GM18870 (cell line): ENCODE results near the gene KBTBD12.

Source experiments
- ATAC-seq: cut with Tn5 transposase; IDR thresholded peaks from one replicate; pipeline ENCODE4 v1.9.1; 2021; ENCODE audit warnings: moderate library complexity; ENCODE audit not compliant: unreplicated experiment

Gene KBTBD12

GRCh38 chr3:127949446-127950055, 34.5 kb downstream of the KBTBD12 start:
- no peak for ATAC-seq

GRCh38 chr3:127951276-127951675, 36.2 kb downstream of the KBTBD12 start:
- no peak for ATAC-seq

DNA sequence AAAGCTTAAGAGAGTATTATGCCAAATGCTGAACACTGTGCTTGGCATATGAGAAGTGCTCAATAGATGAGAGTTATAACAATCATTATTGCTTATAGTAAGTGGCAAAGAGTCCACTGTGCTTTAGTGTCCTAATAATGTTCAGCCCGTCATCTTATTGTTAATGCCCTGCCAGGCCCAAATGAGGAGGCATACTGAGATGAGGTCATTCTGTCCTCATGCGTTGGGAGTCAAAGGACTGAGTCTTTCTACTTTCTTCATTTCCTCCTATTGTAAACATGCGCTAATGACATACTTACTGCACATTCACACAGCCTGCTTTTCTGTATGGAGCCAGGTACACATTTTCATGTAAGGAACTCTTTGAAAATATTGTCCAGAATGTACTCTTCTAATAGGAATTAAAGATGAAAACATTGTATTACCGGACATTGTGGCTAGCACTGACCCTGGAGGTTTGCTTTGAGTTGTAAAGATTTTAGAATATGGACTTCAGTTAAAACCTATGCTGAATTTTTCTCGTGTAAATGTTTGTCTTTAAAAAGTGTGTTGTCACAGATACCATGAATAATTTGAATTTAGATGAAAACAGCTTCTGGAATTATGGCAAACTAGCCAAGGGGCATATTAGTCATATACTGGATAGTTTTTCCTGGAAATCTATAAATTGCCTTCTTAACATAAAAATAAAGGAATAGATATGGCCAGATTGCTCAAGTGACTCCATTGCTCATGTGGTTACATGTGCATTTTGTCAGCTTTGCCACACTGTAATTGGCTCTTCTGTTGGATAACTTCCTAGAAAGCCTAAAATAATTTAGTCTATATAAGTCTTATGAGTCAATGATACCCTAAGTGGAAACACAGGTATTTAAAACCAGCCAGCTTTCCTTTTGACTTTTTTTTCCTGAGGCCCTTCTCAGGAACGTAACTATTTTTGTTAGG, 38.3 kb downstream of the KBTBD12 start:
- no peak for ATAC-seq

- ATAC-seq = no peak
Observed at GRCh38 chr3:127954640-127955039, 39.6 kb downstream of the KBTBD12 start.

GRCh38 chr3:127955728-127956127, 40.7 kb downstream of the KBTBD12 start:
- no peak for ATAC-seq

DNA sequence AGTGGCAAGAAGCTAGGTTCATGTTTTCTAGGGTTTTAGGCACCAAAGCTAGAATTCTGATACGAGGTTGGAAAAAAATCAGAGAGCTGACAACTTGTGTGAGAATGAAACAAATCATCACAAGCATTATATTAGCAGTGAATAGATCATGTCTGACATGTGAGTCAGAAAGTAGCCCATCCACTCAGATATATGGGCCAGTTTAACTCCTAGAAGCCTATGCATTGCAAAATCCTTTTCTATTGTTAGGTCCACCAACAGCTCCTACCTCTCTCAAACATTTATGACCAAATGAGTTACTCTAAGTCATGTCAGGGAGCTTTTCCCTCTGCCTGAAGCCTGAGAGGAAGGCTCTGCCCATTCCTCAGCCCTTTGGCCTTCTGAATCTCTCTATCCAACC, 44.0 kb downstream of the KBTBD12 start:
- no peak for ATAC-seq

DNA sequence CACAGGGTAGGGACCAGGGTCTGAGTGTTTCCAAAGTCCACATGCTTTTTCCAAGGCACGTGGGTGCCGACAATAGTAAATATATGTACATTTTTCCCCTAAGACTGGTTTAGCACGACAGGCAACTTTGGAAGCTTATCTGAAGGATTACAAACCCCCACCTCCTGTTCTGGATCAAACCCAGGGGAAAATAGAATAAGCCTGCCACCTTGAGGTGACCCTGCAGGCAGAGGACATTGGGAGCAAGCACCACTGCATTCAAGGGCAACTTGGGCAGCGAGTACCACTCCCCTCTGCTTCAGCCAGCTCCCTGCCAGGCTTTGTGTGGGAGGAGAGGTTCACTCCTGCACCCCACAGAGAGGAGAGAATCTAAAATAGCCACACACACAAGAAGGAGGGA, 44.8 kb downstream of the KBTBD12 start:
- ATAC-seq = no peak

DNA sequence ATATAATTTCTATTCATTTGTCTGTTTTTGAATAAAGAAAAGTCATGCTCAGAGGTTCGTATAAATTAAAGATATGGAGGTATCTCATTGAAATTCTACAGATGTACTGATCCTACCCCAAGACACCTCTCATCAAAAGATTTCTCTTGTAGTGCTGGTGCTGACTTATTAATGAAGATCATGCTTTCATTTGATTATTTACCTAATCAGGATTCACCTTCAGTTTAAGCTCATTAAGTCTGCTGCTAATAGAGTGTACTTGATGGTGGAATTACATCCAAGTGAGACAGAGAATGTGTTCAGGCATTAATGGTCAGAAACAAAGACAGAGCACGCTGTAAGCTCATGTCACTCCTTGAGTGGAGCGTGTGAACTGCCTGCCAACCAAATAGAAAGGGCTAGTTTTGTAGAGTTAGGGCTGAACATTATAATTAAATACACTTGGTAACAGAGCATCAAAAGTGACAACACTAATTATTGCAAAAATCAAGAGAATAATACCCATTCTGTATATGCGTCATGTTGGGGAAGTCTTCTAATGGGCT, 45.5 kb downstream of the KBTBD12 start:
- ATAC-seq = no peak

DNA sequence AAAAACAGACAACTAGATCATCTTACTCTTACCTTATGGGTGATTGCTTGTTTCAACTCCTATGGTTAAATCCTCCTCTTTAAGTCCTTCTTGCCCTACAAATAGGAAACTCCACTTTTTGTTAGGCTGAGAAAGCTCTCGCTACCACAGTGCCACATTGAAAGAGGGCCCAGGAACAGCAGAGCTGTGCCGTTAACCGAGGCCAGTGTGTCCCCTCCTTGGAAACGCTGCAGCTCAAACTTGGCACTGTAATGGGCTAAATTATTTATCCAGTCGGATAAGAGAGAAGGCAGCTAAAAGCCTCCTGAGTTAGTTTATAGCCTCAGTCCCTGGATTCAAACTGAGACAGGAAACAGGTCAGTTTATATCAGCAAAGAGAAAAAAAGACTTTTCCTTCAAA, 46.1 kb downstream of the KBTBD12 start:
- ATAC-seq = no peak

DNA sequence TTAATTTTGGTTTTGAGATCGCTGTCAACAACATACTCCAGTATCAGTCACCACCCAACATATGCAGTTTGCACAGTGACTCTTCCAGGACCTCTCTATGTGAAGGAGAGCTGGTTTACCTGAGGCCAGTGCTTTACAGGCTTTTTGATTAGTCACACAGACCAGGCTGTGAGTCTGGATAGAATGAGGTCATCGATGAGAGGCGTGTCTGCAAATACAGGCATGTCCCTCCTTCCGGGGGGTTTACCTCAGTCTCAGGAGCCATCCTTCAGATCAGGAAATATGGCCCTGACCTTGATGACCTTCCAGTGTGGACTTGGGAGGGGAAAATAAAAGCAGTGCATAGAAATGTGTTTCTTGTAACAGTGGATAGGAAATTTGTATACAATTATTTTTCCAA, 46.9 kb downstream of the KBTBD12 start:
- ATAC-seq = no peak

DNA sequence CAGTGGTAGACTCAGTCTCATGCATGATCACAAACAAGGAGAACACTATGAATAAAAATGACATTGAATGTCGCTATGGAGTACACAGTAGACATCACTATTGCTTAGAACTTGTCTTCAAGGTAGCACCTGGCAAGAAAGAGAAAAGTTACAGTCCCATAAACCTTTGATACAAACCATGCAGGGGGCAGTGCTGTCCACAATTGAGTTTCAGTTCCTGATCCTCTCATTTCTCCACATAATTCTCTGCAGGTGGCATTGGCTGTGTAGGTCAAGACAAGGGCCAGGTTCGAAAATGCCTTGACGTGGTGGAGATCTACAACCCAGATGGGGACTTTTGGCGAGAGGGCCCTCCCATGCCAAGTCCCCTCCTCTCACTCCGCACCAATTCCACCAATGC, 47.9 kb downstream of the KBTBD12 start:
- no peak for ATAC-seq

- ATAC-seq = no peak
Observed at GRCh38 chr3:127964053-127964452, 49.0 kb downstream of the KBTBD12 start.

DNA sequence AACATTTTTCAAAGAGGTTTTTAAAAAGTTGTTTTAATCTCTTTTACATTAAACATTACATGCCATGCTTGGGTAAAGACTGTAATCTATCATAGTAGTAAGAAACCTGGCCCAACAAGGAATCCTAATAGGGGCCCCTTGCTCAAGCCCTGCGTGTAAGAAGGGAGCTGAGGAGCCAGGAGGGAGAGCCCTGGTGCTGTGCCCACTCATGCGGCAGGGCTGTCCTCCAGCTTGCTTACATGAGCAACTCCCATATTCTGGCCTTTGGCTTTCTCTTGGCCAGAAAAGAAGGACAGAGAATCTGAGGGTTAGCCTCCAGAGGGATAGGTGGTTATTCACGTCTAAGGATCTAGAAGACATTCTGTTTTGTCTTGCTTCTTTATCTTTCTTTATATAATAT, 49.8 kb downstream of the KBTBD12 start:
- ATAC-seq = no peak

- no peak for ATAC-seq
Observed at GRCh38 chr3:127967316-127967715, 52.3 kb downstream of the KBTBD12 start.

DNA sequence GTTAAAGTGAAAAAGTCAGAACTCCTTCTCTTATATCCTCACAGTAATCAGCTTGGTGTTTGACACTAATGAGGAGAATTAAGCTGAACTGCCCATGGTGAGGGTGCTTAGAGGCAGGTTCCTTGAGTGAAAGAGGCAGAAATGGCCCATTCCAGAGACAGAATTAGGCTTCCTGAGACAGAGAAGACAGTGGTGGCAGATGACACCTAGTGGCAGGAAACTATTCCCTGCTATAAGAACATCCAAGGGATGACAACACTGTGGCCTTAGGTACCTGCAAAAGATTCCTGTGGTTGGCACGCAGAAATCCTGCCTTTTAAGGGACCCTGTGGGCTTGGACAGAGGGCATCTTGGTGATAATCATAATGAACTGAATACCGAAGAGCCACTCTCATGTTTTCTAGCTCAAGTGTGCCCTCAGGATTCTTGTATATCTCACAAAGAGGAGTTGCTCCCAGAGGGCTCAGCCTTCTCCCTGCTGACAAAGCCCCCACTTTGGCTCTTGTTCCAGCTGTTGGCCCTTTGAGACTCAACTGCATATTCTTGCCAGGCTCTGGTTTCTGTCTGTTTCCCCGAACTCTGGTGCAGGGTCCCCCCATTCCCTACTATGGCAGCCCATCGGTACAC, 56.0 kb downstream of the KBTBD12 start:
- ATAC-seq = no peak

- ATAC-seq = no peak
Observed at GRCh38 chr3:127974226-127974625, 59.2 kb downstream of the KBTBD12 start.

DNA sequence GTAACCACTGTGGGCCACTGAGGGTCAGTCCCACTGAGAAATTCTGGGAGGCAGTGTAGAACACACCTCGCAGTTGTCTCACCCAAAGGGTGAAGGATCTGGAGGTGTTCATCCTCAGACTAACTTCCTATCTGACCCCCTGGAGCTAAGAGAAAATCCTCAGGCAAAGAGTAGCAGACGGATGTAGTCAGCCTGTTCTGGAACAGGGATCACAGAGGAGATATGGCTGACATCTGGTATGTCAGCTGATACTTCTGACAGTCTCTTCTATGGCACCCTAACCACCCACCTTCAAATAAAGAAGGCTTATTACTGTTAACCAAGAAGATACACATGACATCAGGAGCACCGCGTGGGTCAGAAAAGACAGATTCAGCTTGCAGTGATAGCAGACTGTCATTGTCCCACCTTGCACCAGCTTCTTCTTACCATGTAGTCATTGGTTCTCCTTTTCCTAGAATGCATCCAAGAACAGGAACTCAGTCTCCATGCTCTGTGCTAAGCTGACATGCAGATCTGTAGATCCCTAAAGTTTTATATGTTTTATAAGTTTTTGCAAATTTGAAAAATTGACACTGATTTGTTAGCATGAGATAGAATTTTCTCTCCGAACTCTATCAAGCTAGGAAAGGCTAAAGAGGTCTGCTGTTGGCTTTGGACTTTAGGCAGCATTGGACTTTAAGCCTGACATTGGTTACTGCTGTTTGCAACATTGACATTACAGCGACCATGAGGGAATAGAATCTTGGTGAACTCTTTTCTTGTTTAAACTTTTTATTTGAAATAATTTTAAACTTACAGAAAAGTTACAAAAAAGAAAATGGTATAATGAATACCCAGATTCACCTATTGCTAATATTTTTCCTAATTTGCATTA, 60.4 kb downstream of the KBTBD12 start:
- no peak for ATAC-seq

- ATAC-seq = no peak
Observed at GRCh38 chr3:127978636-127979035, 63.6 kb downstream of the KBTBD12 start.

- no peak for ATAC-seq
Observed at GRCh38 chr3:127979473-127979872, 64.4 kb downstream of the KBTBD12 start.

DNA sequence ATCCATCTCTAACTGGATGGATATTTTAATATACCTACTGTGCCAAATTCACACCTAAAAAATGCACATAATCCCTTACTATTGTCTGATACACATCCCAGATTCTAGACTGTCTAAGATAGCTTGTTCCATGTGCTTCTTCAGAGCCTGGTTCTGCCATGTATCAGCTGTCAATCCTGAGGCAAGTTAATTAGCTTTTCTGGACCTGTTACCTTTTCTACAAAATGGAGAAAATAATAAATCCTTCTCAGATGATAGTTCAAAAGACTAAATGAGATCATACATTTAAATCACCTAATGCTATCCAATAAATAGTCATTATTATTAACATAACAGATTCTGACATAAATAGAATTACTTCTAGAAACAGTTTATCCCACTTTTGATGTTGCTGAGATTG, 66.1 kb downstream of the KBTBD12 start:
- ATAC-seq = no peak

DNA sequence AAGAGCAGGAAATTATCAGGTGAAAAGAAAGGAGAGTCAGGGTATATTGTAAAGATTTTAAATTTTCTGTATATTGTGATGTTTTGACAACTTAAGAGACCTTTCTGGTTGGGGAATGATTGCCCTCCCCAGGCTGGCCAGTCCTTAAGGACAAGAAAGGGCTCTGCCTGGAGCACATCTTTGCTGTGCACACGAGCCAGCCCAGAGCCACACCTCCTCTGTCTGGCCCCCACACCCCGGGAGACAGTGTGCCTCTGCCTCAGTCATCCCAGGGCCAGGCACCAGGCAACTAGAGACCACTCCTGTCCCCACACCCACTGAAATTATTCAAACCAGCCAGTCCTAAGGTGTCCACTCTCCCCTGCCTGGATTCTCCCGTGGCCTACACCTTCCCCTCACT, 67.1 kb downstream of the KBTBD12 start:
- ATAC-seq = no peak
